Spinal cord (tissue), 10 donors: ENCODE data around the gene ZCCHC7. TPM values are rescaled to one million over a fixed set of nuclear protein-coding genes. Genes with fewer than 3 reads are reported as not detected.

Experiments
- DNase-seq, 6 donors: peaks; one replicate each; pipeline versions ENCODE4 v3.0.0 to v3.0.0-alpha.2; 2013 to 2015; ENCODE audit warnings: low spot score in 6 of 6, low read depth in 4 of 6
- H3K27ac ChIP-seq: one replicate; pipeline ENCODE4 v1.5.1; 2013; ENCODE audit warnings: low read depth, low read length, control low read depth
- H3K27me3 ChIP-seq: one replicate; pipeline ENCODE4 v1.6.1; 2013; ENCODE audit warnings: low read length; ENCODE audit not compliant: control insufficient read depth, insufficient read depth
- H3K36me3 ChIP-seq: one replicate; pipeline ENCODE4 v1.6.1; 2013; ENCODE audit warnings: low read length; ENCODE audit not compliant: control insufficient read depth, insufficient read depth
- H3K4me1 ChIP-seq: one replicate; pipeline ENCODE4 v1.6.1; 2013; ENCODE audit warnings: low read length; ENCODE audit not compliant: control insufficient read depth, insufficient read depth
- H3K4me3 ChIP-seq: one replicate; pipeline ENCODE4 v1.5.1; 2013; ENCODE audit warnings: low read depth, low read length, control low read depth
- H3K9me3 ChIP-seq: one replicate; pipeline ENCODE4 v1.6.1; 2013; ENCODE audit warnings: low read length; ENCODE audit not compliant: control insufficient read depth, insufficient read depth
- WGBS: methylation state at CpG from one replicate; pipeline ENCODE4 v1.1.5; 2013; ENCODE audit warnings: missing lambda C conversion rate; ENCODE audit not compliant: insufficient coverage; 5-methylcytosine and 5-hydroxymethylcytosine counted together
- polyA plus RNA-seq, 2 donors: library from polyadenylated mRNA; unstranded; fragments of 120-200 nt; gene quantifications; one replicate each; pipeline ENCODE4 v1.2.1, GENCODE V29; 2013; ENCODE audit not compliant: insufficient read length in 2 of 2
- total RNA-seq, 2 donors: library from RNA; depleted of rRNA in 1 of 2; stranded (reverse); fragments of 120-200 nt in 1 of 2; fragments of >200 nt in 1 of 2; gene quantifications; one replicate each; pipeline versions ENCODE4 v1.2.3 to v1.2.4, GENCODE V29; 2013 to 2014
- donor health status: healthy.

The ZCCHC7 gene
- total and polyA plus RNA-seq, 4 donors = 14.3 to 26.5 (median 20.1) TPM

- peak in 3 of 6 donors; percentile 10 to 78 (median 70) for DNase-seq
- peaks cover 8% of the 10 kb centered on the region for H3K4me1 ChIP-seq
- no peaks in the 10 kb centered on the region for H3K9me3 ChIP-seq
- 28% methylated on average over 4 of the region's 7 CpGs for WGBS
- H3K27me3 ChIP-seq = no peaks in the 10 kb centered on the region
- no peaks in the 10 kb centered on the region for H3K36me3 ChIP-seq
- no peak overlapping the region for H3K4me3 ChIP-seq
- H3K27ac ChIP-seq = no peak overlapping the region
Observed at GRCh38 chr9:37324261-37324683, 203.9 kb downstream of the ZCCHC7 start.

GRCh38 chr9:37324691-37325490, 204.5 kb downstream of the ZCCHC7 start:
- Histone ChIP-seq H3K36me3 (no peaks in the 10 kb centered on the region), H3K27me3 (no peaks in the 10 kb centered on the region), H3K27ac (no peak overlapping the region), H3K9me3 (no peaks in the 10 kb centered on the region), H3K4me1 (peaks cover 8% of the 10 kb centered on the region), H3K4me3 (no peak overlapping the region)
- peak in 4 of 6 donors; percentile 10 to 75 (median 44) for DNase-seq
- 44% methylated on average over 1 of the region's 5 CpGs for WGBS

GRCh38 chr9:37325778-37326177, 205.4 kb downstream of the ZCCHC7 start:
- H3K36me3 ChIP-seq = no peaks in the 10 kb centered on the region
- peaks cover 8% of the 10 kb centered on the region for H3K4me1 ChIP-seq
- peak in 1 of 6 donors; percentile 25 for DNase-seq
- H3K27ac ChIP-seq = no peak overlapping the region
- no CpG with 5 or more reads among the region's 2 CpGs for WGBS
- no peak overlapping the region for H3K4me3 ChIP-seq
- H3K9me3 ChIP-seq = no peaks in the 10 kb centered on the region
- no peaks in the 10 kb centered on the region for H3K27me3 ChIP-seq

- DNase-seq = peak in 1 of 6 donors; percentile 15
- Histone ChIP-seq H3K27me3 (no peaks in the 10 kb centered on the region), H3K36me3 (no peaks in the 10 kb centered on the region), H3K4me3 (no peak overlapping the region), H3K27ac (no peak overlapping the region), H3K4me1 (peaks cover 8% of the 10 kb centered on the region), H3K9me3 (no peaks in the 10 kb centered on the region)
- WGBS = 82% methylated on average over 3 of the region's 4 CpGs
Observed at GRCh38 chr9:37327553-37327952, 207.2 kb downstream of the ZCCHC7 start.

- peaks cover 8% of the 10 kb centered on the region for H3K4me1 ChIP-seq
- H3K27ac ChIP-seq = no peak overlapping the region
- no peaks in the 10 kb centered on the region for H3K36me3 ChIP-seq
- H3K4me3 ChIP-seq = no peak overlapping the region
- no peaks in the 10 kb centered on the region for H3K27me3 ChIP-seq
- H3K9me3 ChIP-seq = no peaks in the 10 kb centered on the region
- DNase-seq = no peak
Observed at GRCh38 chr9:37328556-37329227, 208.3 kb downstream of the ZCCHC7 start.

- 100% methylated on average over 1 of the region's 2 CpGs for WGBS
- H3K27ac ChIP-seq = no peak overlapping the region
- no peaks in the 10 kb centered on the region for H3K36me3 ChIP-seq
- H3K9me3 ChIP-seq = no peaks in the 10 kb centered on the region
- H3K4me3 ChIP-seq = no peak overlapping the region
- DNase-seq = peak in 2 of 6 donors; percentile 25 to 69
- peaks cover 2% of the 10 kb centered on the region for H3K4me1 ChIP-seq
- no peaks in the 10 kb centered on the region for H3K27me3 ChIP-seq
Observed at GRCh38 chr9:37329576-37329975, 209.2 kb downstream of the ZCCHC7 start.

GRCh38 chr9:37331871-37332270, 211.5 kb downstream of the ZCCHC7 start:
- no CpG with 5 or more reads among the region's 1 CpG for WGBS
- Histone ChIP-seq H3K4me3 (no peak overlapping the region), H3K27me3 (no peaks in the 10 kb centered on the region), H3K4me1 (no peaks in the 10 kb centered on the region), H3K27ac (no peak overlapping the region), H3K36me3 (no peaks in the 10 kb centered on the region), H3K9me3 (no peaks in the 10 kb centered on the region)
- no peak for DNase-seq

- no peak for DNase-seq
- Histone ChIP-seq H3K36me3 (no peaks in the 10 kb centered on the region), H3K27ac (no peak overlapping the region), H3K9me3 (no peaks in the 10 kb centered on the region), H3K4me3 (no peak overlapping the region), H3K27me3 (no peaks in the 10 kb centered on the region), H3K4me1 (no peaks in the 10 kb centered on the region)
Observed at GRCh38 chr9:37332578-37332977, 212.2 kb downstream of the ZCCHC7 start.

GRCh38 chr9:37333288-37333687, 212.9 kb downstream of the ZCCHC7 start:
- Histone ChIP-seq H3K27me3 (no peaks in the 10 kb centered on the region), H3K4me1 (no peaks in the 10 kb centered on the region), H3K9me3 (no peaks in the 10 kb centered on the region), H3K4me3 (no peak overlapping the region), H3K36me3 (no peaks in the 10 kb centered on the region), H3K27ac (no peak overlapping the region)
- WGBS = no CpG with 5 or more reads among the region's 2 CpGs
- DNase-seq = no peak

- WGBS = no CpG with 5 or more reads among the region's 3 CpGs
- no peaks in the 10 kb centered on the region for H3K9me3 ChIP-seq
- H3K4me3 ChIP-seq = no peak overlapping the region
- H3K27me3 ChIP-seq = no peaks in the 10 kb centered on the region
- H3K36me3 ChIP-seq = no peaks in the 10 kb centered on the region
- DNase-seq = no peak
- H3K27ac ChIP-seq = no peak overlapping the region
- no peaks in the 10 kb centered on the region for H3K4me1 ChIP-seq
Observed at GRCh38 chr9:37335238-37335637, 214.9 kb downstream of the ZCCHC7 start.
